NCI-H2196 (cell line): ENCODE data around the gene MLEC.

ENCODE experiments used
- DNase-seq: peaks from one replicate; lab custom pipeline; 2025; ENCODE audit not compliant: unreplicated experiment; lab: John Stamatoyannopoulos, UW

MLEC gene

DNA sequence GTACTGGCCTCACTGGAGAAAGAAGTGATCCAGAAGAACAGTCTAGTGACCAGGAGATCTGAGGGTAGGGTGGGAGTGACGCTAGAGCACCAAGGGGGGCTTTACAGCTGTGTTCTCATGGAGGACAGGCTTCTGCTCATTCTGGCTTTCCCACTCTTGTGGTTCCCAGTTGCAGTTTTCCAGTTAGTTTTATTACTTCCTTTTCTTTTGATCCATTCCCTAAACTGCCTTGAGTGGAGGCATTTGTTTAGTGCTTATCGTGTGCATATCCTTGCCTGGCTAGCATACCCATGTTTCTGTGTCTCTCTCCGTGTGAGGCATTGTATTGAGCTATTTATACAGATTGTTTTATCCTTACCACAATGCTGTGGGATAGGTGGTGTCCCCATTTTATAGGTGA is 4.0 kb downstream of the MLEC start:
- DNase-seq = no peak

DNA sequence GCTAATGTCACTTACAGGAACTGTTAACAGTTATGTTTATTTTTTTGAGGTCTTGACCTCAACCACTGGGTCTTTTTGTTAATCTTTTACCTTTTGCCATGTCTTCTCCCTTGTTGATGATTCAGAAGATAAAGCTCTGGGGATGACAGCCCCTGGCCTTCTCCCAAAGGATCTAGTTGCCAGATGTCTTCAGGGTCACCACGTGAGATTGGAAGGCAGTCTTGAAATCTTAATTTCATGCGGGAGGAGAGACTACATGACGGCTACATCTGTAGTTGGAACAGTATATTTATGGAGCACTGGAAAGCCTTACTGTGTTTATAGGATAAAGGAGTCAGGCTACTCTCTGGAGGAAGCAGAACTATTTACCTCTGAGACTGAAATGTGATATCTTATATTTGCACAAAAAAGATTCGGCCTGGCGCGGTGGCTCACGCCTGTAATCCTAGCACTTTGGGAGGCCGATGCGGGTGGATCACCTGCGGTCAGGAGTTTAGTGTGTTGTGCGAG is 5.6 kb downstream of the MLEC start:
- DNase-seq = no peak

DNA sequence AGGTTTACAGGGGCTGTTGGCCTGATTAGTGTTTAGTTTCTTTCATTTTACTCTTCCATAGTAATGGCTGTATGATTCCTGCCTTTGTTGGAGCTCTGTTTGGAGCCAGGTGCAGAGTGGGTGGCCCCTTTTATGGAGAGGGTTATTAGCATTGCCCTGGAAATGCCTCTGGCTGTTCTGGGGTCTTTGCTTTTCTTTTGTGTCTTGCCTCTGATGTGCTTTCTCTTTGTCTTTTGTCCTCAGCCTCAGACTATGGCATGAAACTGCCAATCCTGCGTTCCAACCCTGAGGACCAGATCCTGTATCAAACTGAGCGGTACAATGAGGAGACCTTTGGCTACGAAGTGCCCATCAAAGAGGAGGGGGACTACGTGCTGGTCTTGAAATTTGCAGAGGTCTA is 6.9 kb downstream of the MLEC start:
- no peak for DNase-seq

DNA sequence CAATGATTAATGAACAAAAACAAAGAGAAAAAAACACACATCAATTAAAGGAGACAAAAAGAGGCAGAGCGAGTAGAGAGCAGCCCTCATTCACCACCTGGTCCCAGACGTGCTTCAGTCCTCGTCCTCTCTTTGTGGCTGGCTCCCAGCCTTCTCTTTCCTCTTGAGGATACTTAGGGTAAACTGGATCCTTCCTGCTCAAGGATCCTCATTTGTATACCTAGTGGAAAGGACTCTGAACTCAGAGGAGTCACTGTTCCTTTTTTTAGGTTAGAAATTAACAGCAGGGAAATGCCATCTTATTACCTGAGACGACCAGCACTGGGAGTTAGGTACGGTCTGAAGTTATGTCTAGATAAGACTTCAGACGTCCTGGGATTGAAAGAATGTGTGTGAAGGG is 9.7 kb downstream of the MLEC start:
- DNase-seq = no peak

DNA sequence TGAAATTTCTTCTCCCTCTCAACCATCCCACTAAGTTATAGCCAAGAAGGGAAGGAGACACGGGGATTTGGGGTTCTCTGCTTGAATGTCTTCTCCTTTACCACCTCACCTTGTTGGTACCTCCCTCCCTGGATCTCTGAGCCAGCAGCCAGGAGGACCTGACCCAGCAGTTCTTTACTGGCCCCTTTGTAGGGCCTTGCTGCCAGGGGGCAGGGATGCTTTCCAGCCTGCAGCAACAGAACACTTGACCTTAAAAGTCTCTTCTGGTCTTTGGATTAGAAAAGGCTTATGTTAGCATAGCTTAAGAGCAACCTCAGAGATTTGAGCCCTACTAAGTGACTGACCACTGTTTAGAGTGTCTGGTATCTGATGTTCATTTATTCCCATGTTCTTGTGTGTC is 10.4 kb downstream of the MLEC start:
- no peak for DNase-seq

DNA sequence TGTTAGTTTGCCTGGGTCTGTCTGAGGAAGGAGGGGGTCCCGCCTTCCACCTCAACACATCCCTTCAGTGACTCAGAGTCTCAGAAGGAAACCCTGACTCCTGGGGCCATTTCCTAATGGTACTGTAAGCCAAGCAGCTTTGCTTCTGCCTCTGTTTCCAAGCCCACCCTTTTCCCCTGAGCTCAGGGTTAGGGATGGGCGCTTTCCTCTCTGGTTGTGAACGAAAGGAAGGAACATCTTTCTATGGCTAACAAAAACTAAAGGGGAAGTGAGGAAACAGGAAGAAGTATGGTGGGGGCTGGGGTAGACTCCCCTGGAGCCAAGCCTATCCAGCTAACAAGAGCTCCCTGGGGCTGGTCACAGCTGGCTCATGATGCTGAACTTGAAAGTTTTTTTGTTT is 11.7 kb downstream of the MLEC start:
- DNase-seq = no peak

DNA sequence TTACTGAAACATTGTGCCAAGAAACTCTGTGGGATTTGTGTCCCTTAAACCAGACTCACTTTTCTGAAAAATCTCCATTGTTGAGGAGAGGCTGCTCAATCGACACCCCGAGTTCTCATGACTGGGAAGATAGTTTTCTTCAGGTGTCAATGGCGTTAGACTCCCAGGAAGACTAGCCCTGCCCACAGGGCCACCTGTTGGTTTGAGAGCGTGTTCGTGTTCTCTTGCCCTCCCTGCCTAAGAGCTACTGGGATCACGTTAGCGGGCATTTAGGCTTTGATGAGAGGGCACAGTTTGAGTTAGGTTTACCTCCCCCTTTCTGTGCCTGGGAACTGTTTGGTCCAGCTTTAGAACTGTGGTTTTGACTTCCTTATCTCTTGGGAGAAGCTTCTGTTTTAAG is 12.6 kb downstream of the MLEC start:
- no peak for DNase-seq

DNA sequence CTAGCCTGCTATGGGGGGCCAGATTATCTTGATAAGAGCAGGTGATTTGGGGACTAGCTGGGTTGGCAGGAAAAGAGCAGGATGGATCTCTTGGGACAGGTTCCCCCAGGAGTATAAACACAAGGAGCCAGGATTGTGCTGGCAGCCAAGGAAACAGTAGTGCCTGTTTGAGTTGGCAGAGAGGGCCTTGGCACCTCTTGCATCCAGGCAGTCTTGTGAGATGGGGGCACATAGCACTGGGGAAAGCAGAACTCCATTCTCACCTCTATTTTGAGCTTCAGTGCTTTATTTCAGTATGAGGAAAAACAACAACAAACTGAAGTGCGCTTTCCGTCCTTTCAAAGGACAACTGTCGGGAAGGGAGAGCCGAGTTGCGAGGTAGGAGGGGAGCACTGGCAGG is 13.9 kb downstream of the MLEC start:
- no peak for DNase-seq

DNA sequence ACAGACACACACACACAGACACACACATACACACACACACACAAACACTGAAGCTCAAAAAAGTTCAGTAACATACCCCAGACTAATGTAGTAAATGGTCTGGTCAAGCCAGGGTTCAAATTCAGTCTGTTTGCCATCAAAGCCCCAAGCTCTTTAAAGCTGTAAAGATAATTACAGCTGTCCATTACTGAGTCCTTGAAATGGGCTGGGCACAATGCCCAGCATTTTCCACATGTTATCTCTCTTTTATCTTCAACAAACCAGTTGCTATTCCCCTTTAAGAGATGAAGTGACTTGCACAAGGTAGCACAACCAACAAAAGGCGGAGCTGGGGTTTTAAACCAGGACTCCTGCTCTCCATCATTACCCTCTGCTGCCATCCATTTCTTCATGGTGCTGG is 15.7 kb downstream of the MLEC start:
- peak; percentile 43 for DNase-seq

DNA sequence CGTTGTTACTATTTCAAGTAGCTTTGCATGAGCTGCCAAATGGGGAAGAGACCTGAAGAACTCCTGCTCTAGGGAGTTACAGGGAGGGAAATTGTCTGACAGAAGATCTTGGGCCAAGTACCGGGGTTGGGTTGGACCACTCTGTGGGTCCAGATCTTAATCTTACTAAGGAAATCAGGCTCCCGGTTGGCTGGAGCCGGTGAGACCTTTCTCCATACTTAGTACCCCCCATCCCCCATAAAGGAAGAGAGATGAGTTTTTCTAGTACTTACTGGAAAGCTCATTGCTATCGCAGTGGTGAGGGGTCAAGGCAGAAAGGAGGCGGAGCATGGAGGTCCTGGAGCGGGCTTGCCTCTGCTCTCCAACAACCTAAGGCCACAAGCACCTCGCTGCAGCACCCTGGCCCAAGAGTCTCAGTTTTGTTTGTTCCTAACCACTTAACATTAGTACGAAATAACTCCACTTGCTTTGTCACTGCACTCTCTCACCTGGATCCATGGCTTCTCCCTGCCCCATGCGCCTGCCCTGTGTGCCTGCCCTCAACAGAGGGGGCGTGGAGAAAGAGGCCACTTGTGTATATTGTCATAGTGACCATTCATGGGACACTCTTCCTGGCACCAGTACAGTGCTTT is 16.5 kb downstream of the MLEC start:
- no peak for DNase-seq

DNA sequence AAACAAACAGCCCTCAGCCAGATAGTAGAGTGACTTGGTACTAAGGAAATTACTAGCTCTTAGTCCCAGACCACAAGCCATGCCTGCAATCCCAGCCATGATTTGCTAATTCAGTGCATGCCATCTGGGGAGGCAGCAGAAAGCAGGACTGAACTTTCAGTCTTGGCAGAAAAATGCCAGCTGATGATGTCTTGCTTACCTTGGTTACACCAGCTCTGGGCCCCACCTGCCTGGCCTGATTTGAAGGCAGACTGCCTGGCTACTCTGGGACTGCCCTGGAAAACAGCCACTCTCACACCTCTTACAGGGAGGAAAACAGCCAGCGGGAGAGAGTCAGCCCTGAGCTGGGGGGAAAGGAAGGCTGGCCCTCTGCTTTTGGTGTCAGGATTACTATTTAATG is 18.7 kb downstream of the MLEC start:
- peak; percentile 34 for DNase-seq

DNA sequence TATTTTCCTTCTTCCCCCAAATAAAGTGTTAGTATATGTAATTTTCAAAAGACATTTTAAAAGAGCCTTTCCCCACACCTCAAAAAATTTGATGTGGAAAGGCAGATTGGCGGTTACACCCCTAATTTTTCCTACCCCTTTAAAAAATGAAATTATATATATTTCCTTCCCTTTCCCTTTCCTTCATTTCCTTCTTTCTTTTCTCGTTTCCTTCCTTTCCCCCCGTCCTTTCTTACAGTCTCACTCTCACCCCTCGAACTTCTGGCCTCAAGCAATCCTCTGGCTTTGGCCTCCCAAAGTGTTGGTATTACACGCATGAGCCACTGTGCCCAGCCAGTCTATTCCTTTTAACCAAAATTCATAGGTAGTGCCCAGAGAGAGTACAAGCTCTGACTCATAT is 19.1 kb downstream of the MLEC start:
- DNase-seq = no peak

DNA sequence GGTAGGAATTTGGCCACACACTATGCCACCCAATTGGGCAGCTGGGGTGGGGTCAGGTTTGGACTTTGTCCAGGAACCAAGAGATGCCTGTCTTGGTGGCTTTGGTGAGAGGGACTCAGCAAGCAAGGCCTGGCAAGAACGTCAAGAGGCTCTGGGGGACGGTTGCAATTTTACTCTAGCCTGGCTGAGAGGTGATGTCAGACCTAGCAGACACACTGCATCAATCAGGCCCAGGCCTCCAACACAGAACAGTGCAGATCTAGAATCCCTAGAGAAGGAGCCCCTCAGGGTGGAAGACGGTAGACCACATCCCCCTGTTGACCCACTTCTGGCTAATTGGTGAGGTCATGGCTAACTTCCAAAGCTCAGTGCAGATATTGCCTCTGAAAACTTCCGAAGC is 21.7 kb downstream of the MLEC start:
- no peak for DNase-seq

DNA sequence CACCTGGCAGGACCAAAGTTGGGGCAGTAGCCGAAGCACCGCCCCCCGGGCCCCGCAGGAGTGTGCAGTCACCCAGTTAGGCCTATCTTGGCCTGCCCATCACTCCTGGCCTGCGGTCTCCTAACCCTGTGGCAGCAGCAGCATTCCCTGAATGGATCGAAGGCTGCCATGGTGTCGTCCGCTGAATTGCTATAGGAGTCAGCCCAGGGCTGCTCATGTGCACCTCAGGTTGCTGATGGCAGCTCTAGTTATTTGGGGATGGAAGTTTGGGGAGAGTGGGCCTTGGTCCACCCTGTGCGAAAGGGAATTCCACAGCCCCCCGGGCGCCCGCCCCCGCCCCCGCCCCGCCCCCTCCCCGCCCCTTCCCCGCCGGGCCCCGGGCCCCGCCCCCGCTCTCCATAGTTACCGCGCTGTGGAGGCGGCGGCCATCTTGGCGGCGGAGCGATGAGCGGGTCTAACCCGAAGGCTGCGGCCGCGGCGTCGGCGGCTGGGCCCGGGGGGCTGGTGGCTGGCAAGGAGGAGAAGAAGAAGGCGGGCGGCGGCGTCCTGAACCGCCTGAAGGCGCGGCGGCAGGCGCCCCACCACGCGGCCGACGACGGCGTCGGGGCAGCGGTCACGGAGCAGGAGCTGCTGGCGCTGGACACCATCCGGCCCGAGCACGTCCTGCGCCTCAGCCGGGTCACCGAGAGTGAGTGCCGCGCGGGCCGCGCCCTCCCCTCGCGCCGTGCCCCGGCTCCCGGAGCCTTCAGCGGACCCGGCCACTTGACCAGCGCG is 23.3 kb downstream of the MLEC start, which contains the start of gene UNC119B:
UNC119B (plus strand) TSS at position 428 of the 774 bp plus-strand sequence; CDS start at position 445, 17 bp downstream.
- peak; percentile 63 for DNase-seq

DNA sequence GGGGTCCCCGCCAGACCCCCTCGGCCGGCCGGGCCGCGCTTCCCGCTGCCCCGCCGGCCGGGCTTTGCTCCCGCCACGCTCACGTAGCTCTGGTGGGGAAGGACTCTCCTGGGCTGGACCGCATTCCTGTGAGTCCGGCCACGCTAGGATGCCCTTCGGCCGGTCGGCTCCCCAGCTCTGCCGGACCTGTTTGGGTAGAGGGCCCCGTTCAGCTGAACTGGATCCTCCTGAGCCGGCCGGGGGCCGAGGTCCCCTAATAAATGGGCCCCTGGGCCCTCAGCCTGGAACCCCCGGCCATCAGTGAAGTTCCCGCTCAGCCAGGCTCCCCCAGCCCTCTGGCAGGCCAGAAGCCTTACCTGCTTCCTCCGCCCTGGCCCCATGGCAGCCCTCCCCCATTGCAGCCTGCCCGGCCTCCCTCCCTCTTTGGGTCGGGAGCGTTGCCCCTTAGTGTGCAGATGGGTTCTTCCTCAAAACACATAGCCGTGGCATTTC is 23.9 kb downstream of the MLEC start:
- no peak for DNase-seq

DNA sequence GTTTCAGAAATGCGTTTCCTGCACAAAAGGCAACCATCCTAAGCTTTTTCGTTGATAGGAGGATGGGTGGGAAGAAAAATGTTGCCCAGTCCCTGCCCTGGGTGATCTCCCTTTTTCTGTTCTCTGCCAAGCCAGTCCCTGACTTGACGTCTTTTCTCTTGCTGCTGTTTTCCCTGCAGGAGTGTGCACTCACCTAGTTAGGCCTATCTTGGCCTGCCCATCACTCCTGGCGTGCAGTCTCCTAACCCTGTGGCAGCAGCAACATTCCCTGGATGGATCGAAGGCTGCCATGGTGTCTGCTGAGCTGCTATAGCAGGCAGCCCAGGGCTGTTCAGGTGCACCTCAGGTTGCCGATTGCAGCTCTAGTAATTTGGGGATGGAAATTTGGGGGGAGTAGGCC is 24.5 kb downstream of the MLEC start:
- DNase-seq = no peak

DNA sequence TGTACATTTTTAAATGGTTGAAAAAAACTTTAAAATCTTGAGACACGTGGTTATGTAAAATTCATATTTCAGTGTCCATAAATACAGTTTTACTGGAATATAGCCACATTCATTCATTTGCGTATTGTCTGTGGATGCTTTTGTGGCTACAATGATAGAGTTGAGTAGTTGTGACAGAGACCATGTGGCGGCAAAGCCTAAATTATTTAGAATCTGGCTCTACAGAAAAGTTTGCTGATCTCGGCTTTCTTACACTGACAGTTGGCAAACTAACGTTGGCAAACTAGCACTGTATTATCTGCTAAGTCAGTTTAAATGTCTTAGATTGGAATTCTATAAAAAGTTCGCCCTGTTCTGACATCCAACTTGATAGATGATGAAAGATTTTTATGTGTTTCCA is 25.7 kb downstream of the MLEC start:
- DNase-seq = no peak

DNA sequence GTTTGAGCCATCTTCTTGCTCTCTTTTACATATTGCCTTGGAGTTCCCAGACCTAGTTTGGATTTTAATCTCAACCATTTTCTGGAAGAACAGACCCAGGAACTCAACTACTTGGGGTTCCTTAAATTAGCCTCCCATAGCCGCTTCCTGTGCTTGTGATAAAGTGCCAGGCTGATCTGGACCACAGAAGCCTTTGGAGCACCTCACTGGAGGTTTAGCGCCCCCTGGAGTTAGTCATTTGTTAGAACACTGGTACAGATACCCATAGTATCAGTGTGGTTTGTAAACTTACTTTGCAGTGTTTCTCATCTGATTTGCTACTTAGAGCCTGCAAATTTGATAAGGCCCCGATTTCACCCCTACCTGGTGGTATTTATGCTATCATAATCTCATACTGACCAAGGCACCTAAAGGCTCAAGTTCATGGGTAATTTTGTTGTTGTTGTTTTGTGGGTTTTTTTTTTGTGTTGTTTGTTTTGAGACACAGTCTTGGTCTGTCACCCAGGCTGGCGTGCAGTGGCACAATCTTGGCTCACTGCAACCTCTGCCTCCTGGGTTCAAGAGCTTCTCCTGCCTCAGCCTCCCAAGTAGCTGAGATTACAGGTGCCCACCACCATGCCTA is 27.0 kb downstream of the MLEC start:
- peak; percentile 86 for DNase-seq

DNA sequence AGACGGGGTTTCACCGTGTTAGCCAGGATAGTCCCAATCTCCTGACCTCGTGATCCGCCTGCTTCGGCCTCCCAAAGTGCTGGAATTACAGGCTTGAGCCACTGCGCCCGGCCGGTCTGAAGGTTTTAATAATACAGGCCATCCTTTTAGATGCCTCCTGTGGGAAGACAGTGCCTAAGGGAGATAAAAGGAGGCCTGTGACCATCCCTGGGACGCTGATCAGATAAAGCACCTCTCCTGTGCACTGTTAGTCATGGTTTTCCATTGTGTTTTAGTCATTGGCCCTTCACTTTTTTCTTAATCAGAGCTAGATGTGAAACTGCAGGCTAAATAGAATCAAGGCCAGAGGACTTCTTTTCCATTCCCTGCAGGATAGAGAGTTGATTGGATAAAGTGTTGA is 31.1 kb downstream of the MLEC start:
- no peak for DNase-seq

DNA sequence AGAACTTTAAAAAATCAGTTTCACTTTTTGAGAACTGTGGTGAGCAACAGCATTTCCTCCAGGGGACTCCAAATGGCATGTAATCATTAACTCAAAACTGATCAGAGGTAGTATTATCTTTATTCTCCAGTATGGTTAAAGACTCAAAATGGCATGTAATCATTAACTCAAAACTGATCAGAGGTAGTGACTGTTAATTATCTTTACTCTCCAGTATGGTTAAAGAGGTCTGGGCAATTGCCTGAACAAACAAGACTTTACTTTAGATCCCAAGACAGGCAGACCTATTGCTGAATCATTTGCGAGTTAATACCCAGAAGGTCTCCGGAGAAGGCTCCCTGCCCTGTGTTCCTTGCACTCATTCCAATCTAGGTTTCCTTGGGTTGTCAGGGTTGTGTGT is 32.1 kb downstream of the MLEC start:
- DNase-seq = no peak

DNA sequence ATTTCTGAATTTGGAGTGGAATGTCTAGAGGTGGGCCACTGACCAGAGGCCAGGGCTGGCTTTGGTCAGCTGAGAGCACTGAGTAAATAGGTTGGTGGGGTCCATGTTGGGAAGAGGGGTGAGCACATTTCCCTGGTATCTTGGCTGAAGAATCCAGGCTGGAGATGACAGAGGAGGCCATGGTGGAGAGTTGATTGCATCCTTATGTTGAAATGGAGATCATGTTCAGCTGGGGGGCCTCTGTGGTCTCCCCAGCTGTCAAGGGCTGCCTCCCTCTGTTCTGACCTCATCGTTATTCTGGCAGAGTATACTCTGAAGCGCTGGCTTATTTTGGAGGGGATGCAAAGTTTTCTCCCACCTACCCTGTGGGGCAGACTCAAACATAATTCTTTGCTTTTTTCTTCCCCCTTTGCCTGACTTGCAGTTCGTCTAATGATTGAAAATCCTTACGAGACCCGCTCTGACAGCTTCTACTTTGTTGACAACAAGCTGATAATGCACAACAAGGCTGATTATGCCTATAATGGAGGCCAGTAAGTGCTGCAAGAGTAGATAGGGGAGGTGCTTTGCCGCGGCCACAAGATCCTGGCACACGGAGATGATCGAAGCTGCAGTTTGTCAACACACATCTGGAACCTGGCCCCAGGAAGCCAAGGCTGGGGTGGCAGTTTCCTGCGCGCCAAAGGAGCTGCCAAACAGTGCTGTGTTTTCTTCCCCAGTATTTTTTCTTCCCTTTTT is 32.7 kb downstream of the MLEC start:
- no peak for DNase-seq
